Hepatocyte (in vitro differentiated cells): ENCODE data around the gene CABP4. TPM values are rescaled to one million over a fixed set of nuclear protein-coding genes. Genes with fewer than 3 reads are reported as not detected.

Experiments used
- DNase-seq: peaks from one replicate; pipeline ENCODE4 v3.0.0-alpha.2; 2016; ENCODE audit warnings: low spot score
- H2AFZ ChIP-seq: fragments of 200-600 bp; sonication (generic); 2 replicates; pipeline ENCODE4 v1.6.0; 2016; ENCODE audit warnings: antibody characterized with exemption, mild to moderate bottlenecking
- H3K27ac ChIP-seq: fragments of 200-600 bp; sonication (generic); 2 replicates; pipeline ENCODE4 v1.5.1; 2016; ENCODE audit warnings: mild to moderate bottlenecking
- H3K27me3 ChIP-seq: fragments of 200-600 bp; sonication (generic); 2 replicates; pipeline ENCODE4 v1.6.1; 2016
- H3K36me3 ChIP-seq: fragments of 200-600 bp; sonication (generic); replicated peaks from 2 replicates; pipeline ENCODE4 v1.5.1; 2016; ENCODE audit warnings: low read depth; ENCODE audit not compliant: insufficient read depth
- H3K4me1 ChIP-seq: fragments of 200-600 bp; sonication (generic); 2 replicates; pipeline ENCODE4 v1.5.1; 2016; ENCODE audit warnings: mild to moderate bottlenecking, moderate library complexity; ENCODE audit not compliant: insufficient read depth
- H3K4me2 ChIP-seq: fragments of 200-600 bp; sonication (generic); 2 replicates; pipeline ENCODE4 v1.6.0; 2016
- H3K4me3 ChIP-seq: fragments of 200-600 bp; sonication (generic); 2 replicates; pipeline ENCODE4 v1.5.1; 2016; ENCODE audit warnings: mild to moderate bottlenecking
- H3K79me2 ChIP-seq: fragments of 200-600 bp; sonication (generic); 2 replicates; pipeline ENCODE4 v1.6.0; 2017; ENCODE audit warnings: mild to moderate bottlenecking
- H3K9me2 ChIP-seq: fragments of 200-600 bp; sonication (generic); replicated peaks from 2 replicates; pipeline ENCODE4 v1.6.0; 2017; ENCODE audit warnings: mild to moderate bottlenecking; ENCODE audit not compliant: insufficient read depth
- H3K9me3 ChIP-seq: fragments of 200-600 bp; sonication (generic); 2 replicates; pipeline ENCODE4 v1.5.1; 2016; ENCODE audit warnings: low read depth, mild to moderate bottlenecking
- H4K20me1 ChIP-seq: fragments of 200-600 bp; sonication (generic); 2 replicates; pipeline ENCODE4 v1.6.0; 2016; ENCODE audit warnings: mild to moderate bottlenecking; ENCODE audit not compliant: insufficient read depth, poor library complexity, severe bottlenecking
- CTCF ChIP-seq: fragments of 200-600 bp; sonication (generic); IDR thresholded peaks from 2 replicates; pipeline ENCODE4 v1.5.1; 2016; ENCODE audit warnings: antibody characterized with exemption, mild to moderate bottlenecking; ENCODE audit not compliant: poor library complexity
- EZH2 ChIP-seq: fragments of 200-600 bp; sonication (generic); IDR thresholded peaks from 2 replicates; pipeline ENCODE4 v1.6.1; 2016; ENCODE audit warnings: antibody characterized with exemption, mild to moderate bottlenecking, borderline replicate concordance
- EZH2phosphoT487 ChIP-seq: fragments of 200-600 bp; sonication (generic); IDR thresholded peaks from one replicate; pipeline ENCODE4 v1.6.1; 2018; ENCODE audit warnings: antibody characterized with exemption, mild to moderate bottlenecking, low read depth, moderate library complexity; ENCODE audit not compliant: unreplicated experiment, severe bottlenecking
- WGBS: methylation state at CpG from one replicate; pipeline ENCODE4 v1.1.6; 2016; ENCODE audit warnings: low lambda C conversion rate; ENCODE audit errors: missing lambda C conversion rate; 5-methylcytosine and 5-hydroxymethylcytosine counted together
- polyA plus RNA-seq: library from polyadenylated mRNA; unstranded; fragments of >200 nt; fragmentation: Nextera tagmentation; extraction: Ambion mirVana; gene quantifications from 2 replicates; pipeline ENCODE4 v1.2.1, GENCODE V29; 2016
- total RNA-seq: library from RNA; depleted of rRNA; stranded (reverse); fragments of >200 nt; gene quantifications from 2 replicates; pipeline ENCODE4 v1.2.3, GENCODE V29; 2014

Gene CABP4
- total and polyA plus RNA-seq, 2 experiments from 2014 or later, result not detected

DNA sequence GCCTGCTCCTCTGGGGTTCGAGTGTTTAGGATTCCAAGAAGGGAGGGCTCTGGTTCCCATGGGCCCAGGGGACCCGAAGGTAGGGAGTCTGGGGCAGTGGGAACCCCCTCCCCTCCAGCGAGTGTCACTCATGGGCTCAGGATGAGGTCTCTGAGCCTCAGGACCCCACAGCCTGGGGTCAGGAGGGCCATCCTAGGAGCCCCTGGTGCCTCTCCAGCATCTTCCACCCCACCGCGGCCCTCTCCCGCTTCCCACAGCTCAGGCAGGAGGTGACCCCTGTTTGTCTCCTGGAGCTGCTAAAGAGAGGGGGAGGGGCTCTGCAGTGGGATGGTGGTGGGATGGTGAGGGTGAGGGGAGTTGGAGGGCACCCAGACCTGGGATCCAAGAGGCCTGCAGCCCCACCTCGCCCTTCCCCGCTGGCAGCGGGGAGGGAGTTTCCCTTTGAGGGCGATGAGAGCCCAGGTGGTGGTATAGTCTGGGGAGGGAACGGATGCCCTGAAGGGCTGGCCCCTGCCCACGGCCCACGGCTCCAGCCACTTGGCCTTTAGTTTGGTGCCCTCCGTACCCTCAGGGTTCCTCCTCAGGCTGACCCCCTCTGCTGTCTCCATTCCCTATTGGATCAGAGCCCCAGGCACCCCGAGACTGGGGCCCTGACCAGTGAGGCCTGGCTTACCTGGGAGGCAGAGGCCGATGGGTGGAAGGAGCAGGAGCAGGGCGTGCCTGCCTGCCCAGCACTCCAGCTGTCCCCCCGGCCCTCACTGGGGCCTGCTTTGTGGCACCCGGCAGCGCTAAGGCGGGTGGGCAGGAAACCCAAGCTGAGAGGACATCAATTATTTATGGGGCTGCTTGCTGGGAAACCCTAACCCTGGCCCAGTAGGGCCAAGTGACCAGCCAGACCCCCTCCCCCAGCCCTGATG is 1.1 kb upstream of the CABP4 start:
- no peaks in the 10 kb centered on the region for H3K9me3 ChIP-seq
- WGBS, result 95% methylated on average over 20 of the region's 21 CpGs
- no peaks in the 10 kb centered on the region for H3K36me3 ChIP-seq
- H3K9me2 ChIP-seq, result no peaks in the 10 kb centered on the region
- no peaks in the 10 kb centered on the region for H4K20me1 ChIP-seq
- TF ChIP-seq CTCF, result no peak
- TF ChIP-seq EZH2phosphoT487, result no peak
- TF ChIP-seq EZH2, result no peak
- no peaks in the 10 kb centered on the region for H3K4me1 ChIP-seq
- H3K4me2 ChIP-seq, result no peak overlapping the region
- H3K27ac ChIP-seq, result no peak overlapping the region
- no peak for DNase-seq
- H3K27me3 ChIP-seq, result no peaks in the 10 kb centered on the region
- H3K4me3 ChIP-seq, result no peak overlapping the region
- H2AFZ ChIP-seq, result no peak overlapping the region
- no peaks in the 10 kb centered on the region for H3K79me2 ChIP-seq

DNA sequence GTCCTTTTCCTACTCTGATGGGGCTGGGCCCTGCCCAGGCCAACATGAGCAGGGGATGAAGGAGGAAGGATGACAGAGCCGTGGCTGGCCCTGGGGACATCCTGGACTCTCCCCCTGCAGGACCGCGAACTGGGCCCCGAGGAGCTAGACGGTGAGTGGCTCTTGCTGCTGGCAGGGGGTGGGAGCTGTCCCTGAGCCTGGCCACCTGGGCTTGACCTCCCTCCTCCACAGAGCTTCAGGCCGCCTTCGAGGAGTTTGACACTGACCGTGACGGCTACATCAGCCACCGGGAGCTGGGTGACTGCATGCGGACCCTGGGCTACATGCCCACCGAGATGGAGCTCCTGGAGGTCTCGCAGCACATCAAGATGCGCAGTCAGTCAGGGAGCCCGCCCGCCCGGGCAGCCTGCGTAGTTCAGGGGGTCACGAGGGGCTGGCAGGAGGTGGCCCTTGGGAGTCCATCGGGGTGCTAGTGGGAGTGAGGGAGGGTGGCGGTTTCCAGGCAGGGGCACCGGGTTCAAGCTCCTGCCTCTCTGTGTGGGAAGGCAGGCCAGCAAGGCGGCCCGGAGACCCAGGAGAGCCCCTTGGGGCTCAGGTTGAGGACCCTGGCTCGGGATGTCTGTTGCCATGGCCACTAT is 1.0 kb downstream of the CABP4 start:
- no peak for TF ChIP-seq EZH2phosphoT487
- no peak for TF ChIP-seq CTCF
- TF ChIP-seq EZH2, result no peak
- no peaks in the 10 kb centered on the region for H3K36me3 ChIP-seq
- no peak overlapping the region for H2AFZ ChIP-seq
- no peaks in the 10 kb centered on the region for H3K79me2 ChIP-seq
- H3K9me3 ChIP-seq, result no peaks in the 10 kb centered on the region
- no peaks in the 10 kb centered on the region for H3K4me1 ChIP-seq
- WGBS, result 89% methylated on average over 25 of the region's 25 CpGs
- no peaks in the 10 kb centered on the region for H3K27me3 ChIP-seq
- H4K20me1 ChIP-seq, result no peaks in the 10 kb centered on the region
- H3K4me3 ChIP-seq, result no peak overlapping the region
- no peak for DNase-seq
- no peak overlapping the region for H3K4me2 ChIP-seq
- no peaks in the 10 kb centered on the region for H3K9me2 ChIP-seq
- no peak overlapping the region for H3K27ac ChIP-seq

GRCh38 chr11:67457453-67457852 is 2.3 kb downstream of the CABP4 start:
- 89% methylated on average over 12 of the region's 12 CpGs for WGBS
- H3K79me2 ChIP-seq, result no peaks in the 10 kb centered on the region
- no peak for TF ChIP-seq EZH2phosphoT487
- no peak for TF ChIP-seq EZH2
- TF ChIP-seq CTCF, result no peak

More at GRCh38 chr11:67457453-67457852, 2.3 kb downstream of the CABP4 start:
- Histone ChIP-seq H3K4me3 (no peak overlapping the region), H3K4me1 (no peaks in the 10 kb centered on the region), H2AFZ (no peak overlapping the region), H3K27me3 (no peaks in the 10 kb centered on the region), H3K4me2 (no peak overlapping the region), H3K36me3 (no peaks in the 10 kb centered on the region), H4K20me1 (no peaks in the 10 kb centered on the region), H3K9me3 (no peaks in the 10 kb centered on the region), H3K27ac (no peak overlapping the region), H3K9me2 (no peaks in the 10 kb centered on the region)
- no peak for DNase-seq
